A673 (cell line): ENCODE measurements around the gene CASKIN2.
"Not testable (repeated sequence)": the region's sequence is repeated elsewhere in the genome, so short reads cannot be mapped to it uniquely, and the experiment has no call there.

ENCODE experiments used
- CTCF ChIP-seq: fragments of 300-800, 200-600 bp; sonication (generic); conservative IDR thresholded peaks from 2 replicates; pipeline ENCODE4 v1.5.1; 2017; ENCODE audit warnings: low read depth, mild to moderate bottlenecking, antibody characterized with exemption, low read length, moderate library complexity, mixed read lengths
- EZH2 ChIP-seq: fragments of 200-600 bp; sonication (generic); IDR thresholded peaks from 2 replicates; pipeline ENCODE4 v1.6.1; 2017; ENCODE audit warnings: borderline replicate concordance, low read depth, mild to moderate bottlenecking, mixed read lengths, antibody characterized with exemption, low read length; ENCODE audit not compliant: poor library complexity, severe bottlenecking

DNA sequence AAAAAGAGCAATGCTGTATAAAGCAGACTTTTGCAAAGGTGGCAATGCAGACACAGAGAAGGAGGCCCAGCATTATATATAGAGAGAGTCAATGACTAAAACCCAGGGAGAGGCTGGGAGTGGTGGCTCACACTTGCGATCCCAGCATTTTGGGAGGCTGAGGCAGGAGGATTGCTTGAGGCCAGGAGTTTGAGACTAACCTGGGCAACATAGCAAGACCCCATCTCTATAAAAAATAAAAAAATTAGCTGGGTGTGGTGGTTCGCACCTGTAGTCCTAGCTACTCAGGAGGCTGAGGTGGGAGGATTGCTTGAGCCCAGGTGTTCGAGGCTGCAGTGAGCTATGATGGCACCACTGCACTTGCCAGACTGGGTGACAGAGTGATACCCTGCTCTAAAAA lies 60.7 kb downstream of the CASKIN2 start:
- not testable (repeated sequence) for TF ChIP-seq CTCF, EZH2
